ENCODE data around the gene SLC8B1.

The SLC8B1 gene

DNA sequence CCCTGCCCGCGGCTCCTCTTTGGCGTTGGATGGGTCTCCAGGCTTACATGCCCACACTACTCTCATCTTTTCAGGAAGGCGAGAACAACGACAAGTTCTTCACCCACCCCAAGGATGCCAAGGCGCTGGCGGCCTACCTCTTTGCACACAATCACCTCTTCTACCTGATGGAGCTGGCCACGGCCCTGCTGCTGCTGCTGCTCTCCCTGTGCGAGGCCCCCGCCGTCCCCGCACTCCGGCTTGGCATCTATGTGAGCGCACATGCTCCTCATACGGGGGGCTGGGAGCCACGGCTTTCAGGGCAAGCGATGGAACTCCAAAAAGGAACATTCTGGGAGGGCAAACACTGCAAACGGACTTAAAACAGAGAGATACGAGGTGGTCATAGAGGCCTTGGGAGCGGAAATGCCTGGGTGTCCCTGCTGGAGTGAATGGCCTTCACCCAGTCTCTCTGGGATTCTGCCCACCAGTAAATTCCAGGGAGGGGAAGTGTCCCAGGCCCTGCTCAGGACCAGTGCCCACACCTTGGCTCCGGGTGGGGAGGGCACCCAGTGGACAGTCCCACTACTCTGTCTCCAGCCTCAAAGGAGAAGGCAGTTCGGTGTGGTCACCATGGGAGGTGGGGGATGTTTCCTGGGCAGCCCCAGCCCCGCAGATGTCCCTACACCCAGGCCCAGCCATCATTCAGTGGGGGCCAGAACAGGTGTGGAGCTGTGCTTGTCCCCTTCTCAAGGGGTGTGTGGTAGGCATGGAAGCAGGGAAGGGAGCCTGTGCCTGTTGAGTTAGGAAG is 68.6 kb downstream of the SLC8B1 start:
- in situ Hi-C loops (cut with HindIII; ENCODE audit: low sequenced_read_pairs): no loop called here
- TF ChIP-seq, protein P1, sequence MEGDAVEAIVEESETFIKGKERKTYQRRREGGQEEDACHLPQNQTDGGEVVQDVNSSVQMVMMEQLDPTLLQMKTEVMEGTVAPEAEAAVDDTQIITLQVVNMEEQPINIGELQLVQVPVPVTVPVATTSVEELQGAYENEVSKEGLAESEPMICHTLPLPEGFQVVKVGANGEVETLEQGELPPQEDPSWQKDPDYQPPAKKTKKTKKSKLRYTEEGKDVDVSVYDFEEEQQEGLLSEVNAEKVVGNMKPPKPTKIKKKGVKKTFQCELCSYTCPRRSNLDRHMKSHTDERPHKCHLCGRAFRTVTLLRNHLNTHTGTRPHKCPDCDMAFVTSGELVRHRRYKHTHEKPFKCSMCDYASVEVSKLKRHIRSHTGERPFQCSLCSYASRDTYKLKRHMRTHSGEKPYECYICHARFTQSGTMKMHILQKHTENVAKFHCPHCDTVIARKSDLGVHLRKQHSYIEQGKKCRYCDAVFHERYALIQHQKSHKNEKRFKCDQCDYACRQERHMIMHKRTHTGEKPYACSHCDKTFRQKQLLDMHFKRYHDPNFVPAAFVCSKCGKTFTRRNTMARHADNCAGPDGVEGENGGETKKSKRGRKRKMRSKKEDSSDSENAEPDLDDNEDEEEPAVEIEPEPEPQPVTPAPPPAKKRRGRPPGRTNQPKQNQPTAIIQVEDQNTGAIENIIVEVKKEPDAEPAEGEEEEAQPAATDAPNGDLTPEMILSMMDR (IDR thresholded peaks at IDR 0.05; ENCODE audit: low read depth, low read length): no peak
- DNase-seq (ENCODE audit: low read depth, low spot score): no peak
- no peak overlapping the region for H3K4me3 ChIP-seq (ENCODE audit: low read depth, low read length)

DNA sequence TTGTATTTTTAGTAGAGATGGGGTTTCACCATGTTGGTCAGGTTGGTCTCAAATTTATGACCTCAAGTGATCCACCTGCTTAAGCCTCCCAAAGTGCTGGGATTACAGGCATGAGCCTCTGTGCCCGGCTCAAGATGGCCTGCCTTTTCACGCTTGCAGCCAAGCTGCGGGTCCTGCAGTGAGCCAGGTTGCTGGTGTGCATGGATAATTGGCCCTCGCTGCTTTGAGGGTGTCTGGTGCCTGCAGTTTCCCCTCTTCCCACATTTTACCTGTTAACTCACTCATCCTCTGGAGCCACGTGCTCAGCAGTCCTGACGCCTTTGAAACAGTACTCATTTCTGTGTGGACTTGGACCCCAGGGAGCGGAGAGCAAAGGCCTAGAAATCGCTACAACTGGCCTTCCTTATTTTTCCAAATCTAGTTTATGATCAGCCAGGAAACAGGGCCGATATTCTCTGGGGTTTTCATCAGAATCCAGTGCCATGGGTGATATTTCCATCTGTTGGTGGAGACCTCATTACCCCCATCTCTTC is 71.4 kb downstream of the SLC8B1 start:
- H3K4me3 ChIP-seq (ENCODE audit: low read depth, low read length): no peak overlapping the region
- in situ Hi-C loops (cut with HindIII; ENCODE audit: low sequenced_read_pairs): no loop called here
- no peak for DNase-seq (ENCODE audit: low read depth, low spot score)
- TF ChIP-seq, protein P1 (IDR thresholded peaks at IDR 0.05; ENCODE audit: low read depth, low read length): no peak

DNA sequence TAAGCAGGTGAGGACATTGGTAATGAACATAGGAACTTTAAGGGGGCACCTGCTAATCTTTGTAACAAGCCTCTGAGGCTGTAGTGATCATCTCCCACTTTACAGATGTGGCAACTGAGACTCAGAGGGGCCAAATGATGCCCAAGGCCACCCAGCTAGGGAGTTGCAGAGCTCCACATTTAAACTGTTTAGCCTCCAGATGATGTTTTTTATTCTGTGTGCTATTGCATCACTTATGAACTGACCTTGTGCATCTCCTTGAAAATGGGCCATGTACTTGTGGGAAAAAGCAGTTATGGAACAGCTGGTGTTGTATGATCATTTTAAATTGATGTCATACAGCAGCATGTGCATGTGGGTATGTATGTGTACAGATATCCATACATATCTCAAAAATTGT is 72.2 kb downstream of the SLC8B1 start:
- H3K4me3 ChIP-seq (ENCODE audit: low read depth, low read length): no peak overlapping the region
- no peak for DNase-seq (ENCODE audit: low read depth, low spot score)
- in situ Hi-C loops (cut with HindIII; ENCODE audit: low sequenced_read_pairs): no loop called here
- TF ChIP-seq, protein P1 (IDR thresholded peaks at IDR 0.05; ENCODE audit: low read depth, low read length): no peak

DNA sequence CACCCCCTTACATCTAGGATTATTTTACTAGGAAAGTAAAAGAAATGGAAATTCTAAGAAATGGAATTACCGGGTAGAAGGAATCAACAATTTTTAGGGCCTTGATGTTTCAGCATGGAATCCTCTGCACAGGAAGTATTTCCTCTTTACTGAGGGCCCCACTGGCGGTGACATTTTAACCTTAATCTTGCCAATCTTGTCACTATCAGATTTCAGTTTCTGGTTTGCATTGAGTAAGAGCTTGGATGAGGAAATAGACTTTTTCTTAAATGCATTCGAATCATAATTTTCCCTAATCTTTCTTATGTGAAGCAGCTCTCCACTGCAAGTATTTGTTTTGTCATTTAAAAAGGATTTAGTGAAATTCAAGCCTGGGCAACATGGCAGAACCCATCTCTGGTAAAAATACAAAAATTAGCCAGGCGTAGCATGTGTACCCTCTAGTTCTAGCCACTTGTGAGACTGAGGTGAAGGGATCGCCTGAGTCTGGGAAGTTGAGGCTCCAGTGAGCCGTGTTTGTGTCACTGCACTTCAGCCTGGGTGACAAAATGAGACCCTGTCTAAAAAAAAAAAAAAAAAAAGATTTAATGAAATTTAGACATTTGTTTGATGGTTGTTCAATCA is 73.0 kb downstream of the SLC8B1 start:
- DNase-seq (ENCODE audit: low read depth, low spot score): no peak
- in situ Hi-C loops (cut with HindIII; ENCODE audit: low sequenced_read_pairs): no loop called here
- no peak overlapping the region for H3K4me3 ChIP-seq (ENCODE audit: low read depth, low read length)
- TF ChIP-seq, protein P1 (IDR thresholded peaks at IDR 0.05; ENCODE audit: low read depth, low read length): no peak

DNA sequence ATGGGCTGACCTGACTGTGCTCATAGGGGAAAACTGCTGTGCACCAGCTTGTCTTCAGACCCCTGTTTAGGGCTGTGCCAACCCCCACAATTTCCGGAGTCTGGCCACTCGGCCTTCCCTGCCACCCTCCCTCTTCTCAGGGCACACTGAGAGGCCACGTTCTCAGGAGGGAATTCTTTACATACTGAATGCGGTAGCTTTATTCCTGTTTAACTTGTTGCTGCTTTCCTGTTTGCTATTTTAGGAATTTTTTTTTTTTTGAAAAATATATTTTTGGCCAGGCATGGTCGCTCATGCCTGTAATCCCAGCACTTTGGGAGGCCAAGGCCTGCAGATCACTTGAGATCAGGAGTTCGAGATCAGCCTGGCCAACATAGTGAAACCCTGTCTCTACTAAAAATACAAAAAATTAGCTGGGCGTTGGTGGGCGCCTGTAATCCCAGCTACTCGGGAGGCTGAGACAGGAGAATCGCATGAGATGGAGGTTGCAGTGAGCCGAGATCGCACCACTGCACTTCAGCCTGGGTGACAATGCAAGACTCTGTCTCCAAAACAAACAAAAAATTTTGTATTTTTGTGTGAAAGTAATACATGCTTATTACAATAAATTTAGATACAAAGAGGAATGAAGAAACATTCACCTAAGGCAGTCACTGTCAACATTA is 74.1 kb downstream of the SLC8B1 start:
- DNase-seq (ENCODE audit: low read depth, low spot score): no peak
- in situ Hi-C loops (cut with HindIII; ENCODE audit: low sequenced_read_pairs): no loop called here
- TF ChIP-seq, protein P1 (IDR thresholded peaks at IDR 0.05; ENCODE audit: low read depth, low read length): no peak
- H3K4me3 ChIP-seq (ENCODE audit: low read depth, low read length): no peak overlapping the region

DNA sequence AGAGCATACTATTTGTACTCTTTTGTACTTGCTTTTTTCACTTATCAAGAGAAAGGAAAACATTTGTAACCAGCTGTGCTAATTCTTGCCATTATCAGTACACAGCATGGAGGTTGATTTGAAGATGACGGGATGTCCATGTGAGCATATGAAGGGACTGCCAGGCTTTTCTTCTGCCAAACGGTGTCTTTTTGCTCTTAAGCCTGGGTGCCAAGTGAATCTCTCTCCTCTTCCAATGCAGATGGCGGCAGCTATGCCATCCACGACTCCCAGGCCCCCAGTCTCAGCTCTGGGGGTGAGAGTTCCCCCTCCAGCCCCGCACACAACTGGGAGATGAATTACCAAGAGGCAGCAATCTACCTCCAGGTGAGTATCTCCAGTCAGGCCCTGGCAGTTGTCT is 74.8 kb downstream of the SLC8B1 start:
- DNase-seq (ENCODE audit: low read depth, low spot score): no peak
- TF ChIP-seq, protein P1 (IDR thresholded peaks at IDR 0.05; ENCODE audit: low read depth, low read length): no peak
- in situ Hi-C loops (cut with HindIII; ENCODE audit: low sequenced_read_pairs): no loop called here
- no peak overlapping the region for H3K4me3 ChIP-seq (ENCODE audit: low read depth, low read length)
